Cardiac septum (tissue), 1 donor: Measurements from ENCODE around the gene COL8A2. TPM values are rescaled to one million over a fixed set of nuclear protein-coding genes. Genes with fewer than 3 reads are reported as not detected.
A peak's percentile ranks its signal among the peaks of the same experiment; 100 is the strongest.

Experiments
- DNase-seq: peaks from one replicate; pipeline ENCODE4 v3.0.0-alpha.2; 2020; ENCODE audit warnings: low spot score
- intact Hi-C: fragments of 100-400 bp; cut with DNase I; formaldehyde crosslinking; loops from one replicate; pipeline ENCODE4 v1.14.0; 2022
- long read RNA-seq: library from polyadenylated mRNA; unstranded; transcript quantifications from one replicate; pipeline ENCODE4 v2.0.0, GENCODE V29; 2021
- total RNA-seq: library from RNA; stranded (reverse); fragmentation: NEBNext Ultra II Directional; extraction: Animal tissue kit (Norgen Biotek cat#: 25700); gene quantifications from one replicate; pipeline ENCODE4 v1.2.1, GENCODE V29; 2021
- donor health status: DM: no; HTN: no; CAD: no.

Gene COL8A2
- 1.7 TPM for total RNA-seq
- long read RNA-seq, full-length matches to known transcripts: 1 of 4 reads
- long read RNA-seq, partial matches to known transcripts: 3 of 4 reads
- long read RNA-seq, other reads (novel, unspliced or antisense): 0 of 4 reads

DNA sequence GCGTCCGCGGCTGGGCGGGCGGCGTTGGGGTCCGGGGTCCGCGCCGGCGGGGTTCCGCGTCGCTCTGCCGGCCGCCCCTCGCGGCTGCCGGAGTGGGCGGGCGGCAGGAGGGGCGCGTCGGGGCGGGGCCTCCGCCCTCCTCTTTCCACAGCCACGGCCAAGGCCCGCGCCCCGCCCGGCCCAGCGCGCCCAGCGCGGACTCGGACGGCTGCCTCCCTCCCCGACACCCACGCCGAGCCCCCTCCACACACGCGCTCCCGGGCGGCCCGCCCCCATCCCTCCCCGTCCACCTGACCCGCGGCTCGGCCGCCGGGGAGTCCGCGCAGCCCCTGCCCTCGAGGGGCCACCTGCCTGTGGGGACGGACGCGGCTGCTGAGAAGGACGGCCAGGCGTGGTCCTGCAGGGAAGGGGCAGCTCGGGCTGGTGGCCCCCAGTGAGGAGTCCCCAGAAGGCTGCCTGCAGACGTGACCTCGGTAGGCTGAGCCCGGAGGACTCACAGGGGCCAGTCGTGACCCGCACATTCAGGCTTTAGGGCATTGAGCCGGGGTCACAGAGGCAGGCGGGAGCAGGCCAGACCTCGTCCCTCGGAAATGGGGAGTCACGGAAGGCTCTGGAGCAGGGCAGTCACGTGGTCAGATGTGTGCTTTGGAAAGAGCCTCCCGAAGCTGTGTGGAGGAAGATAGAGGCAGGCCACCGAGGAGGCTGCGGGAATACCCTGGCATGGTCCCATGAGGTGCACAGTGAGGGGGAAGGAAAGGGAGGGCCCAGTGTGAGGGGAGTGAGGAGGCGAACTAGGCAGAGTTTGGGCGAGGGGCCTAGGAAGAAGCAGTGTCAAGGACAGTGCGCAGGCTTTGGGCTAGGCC, at the start of gene COL8A2:
COL8A2 (minus strand) TSS at position 94 of the 863 bp plus-strand sequence. CDS start 24,980 bp downstream, outside the sequence.
- no peak for DNase-seq
- intact Hi-C loops: no loop called here

DNA sequence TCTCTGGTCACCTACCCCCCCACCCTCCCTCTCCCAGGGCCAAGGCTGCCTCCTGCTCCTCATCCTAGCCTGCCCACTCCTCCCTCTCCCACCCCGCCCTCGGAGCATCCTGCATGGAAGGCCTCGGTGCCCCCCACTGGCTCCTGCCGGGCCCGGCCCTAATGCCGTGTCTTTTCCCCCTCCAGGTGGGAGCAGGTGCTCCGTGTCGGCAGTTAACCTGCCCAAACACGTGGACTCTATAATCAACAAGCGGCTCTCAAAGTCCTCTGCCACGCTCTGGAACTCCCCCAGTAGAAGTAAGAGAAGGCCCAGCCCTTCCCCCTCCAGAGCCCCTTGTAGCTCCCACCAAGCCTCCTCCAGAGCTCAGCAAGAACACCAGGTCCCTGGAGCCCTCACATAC, 49.7 kb upstream of the COL8A2 start:
- DNase-seq: no peak

DNA sequence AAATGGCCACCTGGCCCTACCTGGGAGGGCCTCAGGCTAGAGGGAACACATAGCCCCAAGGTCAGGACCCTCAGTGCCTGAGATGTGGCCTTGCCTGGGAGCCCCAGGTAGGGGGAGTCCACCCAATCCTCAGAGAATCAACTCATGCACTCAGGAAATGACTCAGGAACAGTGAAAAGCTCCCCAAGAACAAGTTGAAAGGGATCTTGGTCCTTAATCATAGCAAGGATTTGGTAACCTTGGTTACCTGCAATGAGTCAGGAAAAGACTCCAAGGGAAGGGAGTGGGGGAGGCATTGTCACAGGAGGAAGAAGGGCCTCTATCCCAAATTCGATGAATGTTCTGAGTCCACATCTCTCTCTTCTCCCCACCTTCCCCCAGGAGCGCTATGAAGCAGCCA, 48.0 kb upstream of the COL8A2 start:
- no peak for DNase-seq
- intact Hi-C loops: no loop called here

More for the DNA sequence above, 49.7 kb upstream of the COL8A2 start:
- intact Hi-C loops: loop anchor here (2.0 kb wide), 1 partner anchor 18 kb away; the partner anchor contains the start of gene MAP7D1

DNA sequence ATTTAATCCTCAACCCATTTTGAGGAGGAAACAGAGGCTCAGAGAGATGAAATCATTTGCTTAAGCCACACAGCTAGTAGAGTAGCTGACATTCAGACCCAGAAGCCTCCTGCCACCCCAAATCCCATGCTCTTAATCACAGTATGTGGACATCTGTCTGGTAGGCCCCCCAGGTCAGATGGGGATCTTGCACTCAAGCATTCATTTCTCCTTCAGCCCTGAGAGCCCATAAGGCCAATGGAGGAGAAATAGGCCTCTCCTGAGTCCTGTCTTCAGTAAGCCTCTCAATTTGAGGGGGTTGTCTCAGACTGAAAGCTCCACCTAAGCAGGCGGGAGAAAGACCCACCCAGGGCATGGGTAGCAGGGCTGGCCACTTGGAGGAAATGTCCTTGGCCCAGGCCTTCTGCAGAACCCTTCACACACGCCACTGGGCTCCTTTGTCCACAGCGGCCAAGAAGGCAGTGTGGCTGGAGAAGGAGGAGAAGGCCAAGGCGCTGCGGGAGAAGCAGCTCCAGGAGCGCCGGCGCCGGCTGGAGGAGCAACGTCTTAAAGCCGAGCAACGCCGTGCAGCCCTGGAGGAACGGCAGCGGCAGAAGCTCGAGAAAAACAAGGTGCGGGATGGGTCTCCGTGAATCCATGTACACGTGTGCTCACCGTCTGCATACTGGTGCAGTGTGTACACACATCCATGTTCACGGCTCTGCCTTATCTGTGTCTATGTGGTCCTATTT, 47.2 kb upstream of the COL8A2 start:
- intact Hi-C loops: no loop called here
- DNase-seq: no peak

DNA sequence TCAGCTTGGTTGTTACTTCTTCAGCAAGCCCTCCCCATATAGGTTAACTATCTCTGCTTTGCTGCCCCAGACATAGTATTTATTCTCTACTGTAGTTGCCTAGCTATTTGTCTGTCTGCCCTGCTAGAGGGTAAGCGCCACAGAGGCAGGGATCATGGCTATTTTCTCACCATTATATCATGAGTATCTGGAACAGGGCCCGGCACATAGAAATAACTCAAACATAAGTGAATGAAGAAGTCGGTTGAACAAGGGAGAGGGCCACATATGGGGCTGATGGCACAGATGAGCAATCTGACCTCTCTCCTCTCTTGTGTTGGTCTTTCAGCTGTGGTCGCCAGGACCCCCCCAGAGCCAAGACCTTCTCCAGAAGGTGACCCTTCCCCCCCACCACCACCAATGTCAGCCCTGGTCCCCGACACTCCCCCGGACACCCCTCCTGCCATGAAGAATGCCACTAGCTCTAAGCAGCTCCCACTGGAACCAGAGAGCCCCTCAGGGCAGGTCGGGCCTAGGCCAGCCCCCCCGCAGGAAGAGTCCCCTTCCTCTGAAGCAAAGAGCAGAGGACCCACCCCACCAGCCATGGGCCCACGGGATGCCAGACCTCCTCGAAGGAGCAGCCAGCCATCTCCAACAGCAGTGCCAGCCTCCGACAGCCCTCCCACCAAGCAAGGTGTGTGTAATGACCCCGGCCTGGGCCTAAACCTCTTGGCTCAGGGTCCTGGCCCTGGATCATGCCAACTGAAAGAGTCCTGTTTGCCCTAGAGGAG, 45.8 kb upstream of the COL8A2 start:
- no peak for DNase-seq
- intact Hi-C loops: no loop called here

DNA sequence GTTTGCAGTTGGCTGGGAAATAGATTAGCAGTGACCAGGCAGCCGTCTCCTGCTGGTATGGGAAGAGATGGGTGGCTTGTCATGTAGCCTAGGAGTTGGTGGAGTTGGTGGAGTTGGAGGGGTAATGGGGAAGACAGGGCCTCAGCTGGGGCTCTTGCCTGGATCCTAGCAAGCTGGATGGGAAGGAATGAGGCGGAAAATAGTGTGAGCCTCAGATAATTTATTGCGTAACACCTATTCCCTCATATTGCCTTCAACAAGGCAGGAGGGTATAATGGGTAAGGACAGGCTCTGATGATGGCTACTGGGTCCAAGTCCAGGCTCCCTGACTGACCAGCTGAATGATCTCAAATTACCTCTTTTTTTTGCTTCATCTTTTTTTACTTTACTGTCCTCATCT, 43.5 kb upstream of the COL8A2 start:
- no peak for DNase-seq
- intact Hi-C loops: no loop called here

DNA sequence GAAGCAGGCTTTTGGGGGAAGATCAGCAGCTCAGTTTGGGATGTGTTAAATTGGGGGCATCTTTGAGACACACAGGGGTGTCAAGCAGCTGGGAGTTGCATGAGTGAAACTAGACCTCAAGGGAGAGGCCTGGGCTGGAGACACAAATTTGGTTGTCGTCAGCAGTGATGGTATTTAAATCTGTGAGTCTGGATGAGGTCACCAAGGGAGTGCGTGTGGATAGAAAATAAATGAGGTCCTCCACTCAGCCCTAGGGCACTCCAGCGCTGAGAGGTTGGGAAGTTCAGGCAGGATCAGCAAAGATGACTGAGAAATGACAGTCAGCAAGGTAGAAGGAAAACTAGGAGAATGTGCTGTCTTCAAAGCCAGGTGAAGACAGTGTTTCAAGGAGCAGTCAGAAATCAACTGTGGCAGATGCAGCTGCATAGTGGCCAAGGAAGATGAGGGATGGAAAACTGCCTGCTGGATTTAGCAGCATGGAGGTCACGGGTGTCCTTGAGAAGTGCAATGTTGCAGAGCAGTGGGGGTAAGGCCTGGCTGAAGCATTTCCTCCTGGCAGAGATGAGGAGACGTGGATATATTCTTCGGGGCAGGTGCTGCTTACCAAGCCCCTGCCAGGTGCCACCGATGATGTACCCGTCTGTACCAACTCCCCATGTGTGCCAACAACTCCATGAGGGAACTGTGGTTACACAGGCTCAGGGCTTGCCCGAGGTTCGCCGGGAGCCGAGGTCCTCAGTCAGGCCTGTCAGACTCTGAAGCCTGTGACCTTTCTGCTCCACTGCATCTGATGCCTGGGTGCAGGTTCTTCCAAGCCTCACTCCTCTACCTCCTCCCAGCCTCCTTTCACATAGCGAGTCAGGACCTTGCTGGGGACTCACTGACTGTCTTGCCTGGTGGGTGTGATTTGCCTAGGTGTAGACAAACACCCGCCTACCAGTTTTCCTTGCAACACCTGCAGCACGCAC, 42.2 kb upstream of the COL8A2 start:
- intact Hi-C loops: no loop called here
- no peak for DNase-seq

DNA sequence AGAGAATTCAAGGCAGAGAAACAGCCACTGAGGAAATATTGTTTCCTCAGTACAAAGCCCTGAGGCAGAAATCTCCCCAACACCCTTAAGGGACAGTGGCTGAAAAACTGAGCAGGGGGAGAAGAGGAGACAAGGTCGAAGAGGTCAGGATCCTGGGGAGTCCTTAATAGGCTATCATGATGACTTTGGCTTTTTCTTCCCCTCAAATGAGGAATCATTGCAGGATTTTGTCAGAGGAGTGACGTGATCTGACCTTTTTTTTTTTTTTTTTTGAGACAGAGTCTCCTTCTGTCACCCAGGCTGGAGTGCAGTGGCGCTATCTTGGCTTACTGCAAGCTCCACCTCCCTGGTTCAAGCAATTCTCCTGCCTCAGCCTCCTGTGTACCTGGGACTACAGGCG, 41.1 kb upstream of the COL8A2 start:
- DNase-seq: no peak
- intact Hi-C loops: no loop called here

DNA sequence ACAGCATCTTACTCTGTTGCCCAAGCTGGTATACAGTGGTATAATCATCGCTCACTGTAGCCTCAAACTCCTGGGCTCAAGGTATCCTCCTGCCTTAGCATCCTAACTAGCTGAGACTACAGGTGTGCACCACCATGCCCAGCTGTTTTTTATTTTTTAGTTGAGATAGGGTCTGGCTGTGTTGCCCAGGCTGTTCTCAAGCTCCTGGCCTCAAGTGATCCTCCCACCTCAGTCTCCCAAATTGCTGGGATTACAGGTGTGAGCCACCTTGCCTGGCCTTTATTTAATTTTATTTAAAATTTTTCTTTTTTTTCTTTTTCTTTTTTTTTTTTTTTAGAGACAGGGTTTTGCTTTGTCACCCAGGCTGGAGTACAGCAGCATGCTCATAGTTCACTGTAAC, 40.1 kb upstream of the COL8A2 start:
- DNase-seq: no peak
- intact Hi-C loops: no loop called here

DNA sequence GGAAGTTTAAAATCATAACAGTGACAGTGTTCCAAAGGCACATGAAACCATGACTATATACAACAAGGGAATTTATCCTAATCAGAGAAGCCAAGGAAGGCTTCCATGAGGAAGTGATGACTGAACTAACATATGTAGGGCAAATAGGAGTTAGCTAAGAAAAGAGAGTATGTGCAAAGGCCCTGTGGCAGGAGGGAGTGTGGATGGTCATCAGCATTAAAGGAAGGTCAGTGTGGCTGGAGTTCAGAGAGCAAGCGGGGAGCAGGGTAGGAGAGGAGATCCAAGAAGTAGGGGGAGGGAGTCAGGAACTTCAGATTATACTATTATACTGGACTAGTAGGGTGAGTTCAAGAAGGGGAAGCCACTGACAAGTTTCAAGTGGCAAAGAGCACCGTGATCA, 39.3 kb upstream of the COL8A2 start:
- intact Hi-C loops: no loop called here
- no peak for DNase-seq

DNA sequence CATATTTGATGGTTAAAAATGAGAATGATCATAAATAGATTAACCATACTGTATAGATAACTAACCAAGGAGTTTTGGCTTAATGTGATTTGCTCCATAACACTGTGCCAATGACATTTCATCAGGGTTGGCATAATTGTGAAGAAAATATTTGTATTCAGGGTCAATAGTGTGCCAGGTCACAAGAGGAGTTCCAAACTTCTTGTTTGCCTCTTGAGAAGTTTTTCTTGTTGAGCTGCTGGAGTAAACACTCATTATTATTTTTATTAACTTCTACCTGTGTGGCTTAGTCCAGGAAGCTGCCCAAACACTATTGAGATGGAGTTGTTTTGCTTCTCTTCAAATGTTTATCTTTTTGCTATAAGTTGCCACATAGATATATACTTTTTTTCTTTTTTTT, 38.4 kb upstream of the COL8A2 start:
- intact Hi-C loops: no loop called here
- DNase-seq: no peak

DNA sequence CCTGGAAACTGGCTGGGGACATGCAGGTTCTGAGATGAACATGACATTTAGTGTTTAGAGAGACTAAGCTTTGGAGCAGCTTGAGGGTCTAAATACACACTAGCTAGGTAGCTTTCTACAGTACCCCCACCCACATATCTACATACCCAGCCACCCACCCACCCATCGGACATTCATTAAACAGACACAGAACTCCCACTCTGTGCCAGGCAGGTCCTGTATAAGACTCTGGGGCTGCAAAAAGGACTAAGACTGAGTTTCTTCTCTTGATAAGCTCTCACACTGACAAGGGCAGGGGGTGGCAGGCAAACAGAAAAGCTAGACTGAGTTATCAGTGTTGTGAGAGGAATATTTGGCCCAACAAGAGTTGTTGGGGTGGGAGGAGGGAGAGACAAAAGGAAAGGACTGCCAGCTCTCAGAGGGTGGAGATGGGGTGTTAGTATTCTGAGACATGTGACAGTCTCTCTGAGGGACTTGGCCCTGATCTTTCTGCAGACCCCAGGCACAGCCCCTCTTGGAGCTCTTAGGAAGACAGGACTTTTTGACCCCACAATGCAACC, 37.7 kb upstream of the COL8A2 start:
- DNase-seq: no peak
- intact Hi-C loops: no loop called here

DNA sequence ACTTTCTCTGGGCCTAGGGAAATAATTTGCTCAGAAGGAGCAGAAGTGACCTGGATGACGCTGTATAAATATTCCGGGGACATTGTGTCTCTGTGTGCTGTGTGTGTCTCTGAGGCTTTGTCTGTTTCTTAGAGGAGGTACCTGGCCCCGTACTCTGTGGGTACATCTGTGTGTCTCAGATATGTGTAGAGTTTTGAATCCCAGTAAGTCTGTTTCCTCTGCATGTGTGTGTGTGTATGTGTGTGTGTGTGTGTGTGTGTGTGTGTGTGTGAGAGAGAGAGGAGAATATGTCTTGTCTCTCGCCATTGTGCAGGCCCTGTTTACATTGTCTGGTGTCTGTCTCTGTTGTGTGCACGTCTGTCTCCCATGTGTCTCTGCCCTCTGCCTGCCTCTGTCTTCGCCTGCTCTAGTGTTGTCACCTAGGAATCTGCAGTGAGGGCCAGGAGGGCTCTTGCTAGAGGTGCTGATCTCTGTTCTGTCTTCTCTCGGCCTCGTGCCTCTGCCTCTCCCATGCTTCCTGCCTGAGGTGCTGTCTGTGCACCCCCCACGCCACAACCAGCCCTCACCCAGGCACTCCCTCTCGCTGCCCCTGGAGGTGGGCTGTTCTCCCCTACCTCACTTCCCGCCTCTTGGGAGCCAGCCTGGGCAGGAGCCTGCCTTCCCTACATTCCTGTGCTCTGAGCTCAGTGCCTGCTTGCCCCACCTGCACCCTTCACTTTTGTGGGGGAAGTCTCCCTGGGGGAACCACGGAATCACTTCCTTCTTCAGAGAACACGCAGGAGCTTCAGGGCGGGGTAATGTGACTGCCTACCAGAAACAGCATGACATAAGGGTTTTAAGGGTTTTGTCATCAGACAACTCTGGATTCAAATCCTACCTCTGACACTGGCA, 36.9 kb upstream of the COL8A2 start:
- intact Hi-C loops: no loop called here
- no peak for DNase-seq

DNA sequence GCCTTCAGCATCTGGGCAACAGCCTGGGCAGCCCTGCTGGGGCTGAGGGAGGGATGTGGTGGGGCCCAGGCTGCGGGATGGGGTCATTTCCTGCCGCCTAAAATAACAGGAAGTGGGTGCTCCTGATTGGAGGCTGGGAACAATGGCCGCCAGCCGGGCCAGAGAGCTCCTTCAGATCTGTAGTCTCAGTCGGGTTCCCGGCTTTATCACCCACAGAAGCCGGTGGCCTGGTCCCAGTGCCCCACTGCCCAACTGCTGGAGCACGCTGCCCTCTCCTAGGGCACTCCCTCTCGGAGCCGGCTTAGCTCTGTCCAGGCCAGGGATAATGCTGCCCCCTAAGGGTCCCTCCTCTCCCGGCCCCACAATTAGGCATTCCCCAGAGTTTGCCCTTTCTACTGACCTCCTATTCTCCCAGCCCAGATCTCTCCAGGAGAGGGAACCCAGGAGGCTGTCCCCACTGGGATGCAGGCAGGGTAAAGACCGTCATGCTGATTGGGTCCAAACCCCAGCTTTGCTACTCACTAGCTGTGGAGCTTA, 36.0 kb upstream of the COL8A2 start:
- intact Hi-C loops: no loop called here
- DNase-seq: peak; percentile 84

DNA sequence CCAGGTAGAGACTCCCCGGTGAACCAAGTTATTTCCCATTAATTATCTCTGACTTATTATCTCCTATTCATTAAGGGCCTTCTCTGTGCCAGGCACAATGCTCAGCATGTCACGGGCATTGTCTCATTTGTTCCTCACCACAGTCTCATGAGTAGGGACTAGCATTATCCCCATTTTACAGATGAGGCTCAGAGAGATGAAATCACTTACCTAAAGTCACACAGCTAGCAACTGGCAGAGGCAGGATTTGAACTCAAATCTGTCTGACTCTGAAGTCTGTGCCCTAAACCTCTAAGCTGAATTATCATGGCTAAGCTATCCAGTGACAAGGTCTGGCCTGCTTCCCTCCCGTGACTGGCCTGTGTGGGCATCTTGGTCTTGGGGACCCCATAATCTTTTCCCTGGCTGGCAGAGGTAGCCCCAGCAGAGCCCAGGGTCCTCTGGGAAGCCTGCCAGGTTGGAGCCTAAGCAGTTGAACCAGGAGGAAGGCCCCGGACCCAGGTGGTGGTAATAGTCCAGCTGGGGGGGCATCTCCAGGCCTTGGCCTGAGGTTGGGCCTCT, 35.4 kb upstream of the COL8A2 start:
- DNase-seq: no peak
- intact Hi-C loops: no loop called here

DNA sequence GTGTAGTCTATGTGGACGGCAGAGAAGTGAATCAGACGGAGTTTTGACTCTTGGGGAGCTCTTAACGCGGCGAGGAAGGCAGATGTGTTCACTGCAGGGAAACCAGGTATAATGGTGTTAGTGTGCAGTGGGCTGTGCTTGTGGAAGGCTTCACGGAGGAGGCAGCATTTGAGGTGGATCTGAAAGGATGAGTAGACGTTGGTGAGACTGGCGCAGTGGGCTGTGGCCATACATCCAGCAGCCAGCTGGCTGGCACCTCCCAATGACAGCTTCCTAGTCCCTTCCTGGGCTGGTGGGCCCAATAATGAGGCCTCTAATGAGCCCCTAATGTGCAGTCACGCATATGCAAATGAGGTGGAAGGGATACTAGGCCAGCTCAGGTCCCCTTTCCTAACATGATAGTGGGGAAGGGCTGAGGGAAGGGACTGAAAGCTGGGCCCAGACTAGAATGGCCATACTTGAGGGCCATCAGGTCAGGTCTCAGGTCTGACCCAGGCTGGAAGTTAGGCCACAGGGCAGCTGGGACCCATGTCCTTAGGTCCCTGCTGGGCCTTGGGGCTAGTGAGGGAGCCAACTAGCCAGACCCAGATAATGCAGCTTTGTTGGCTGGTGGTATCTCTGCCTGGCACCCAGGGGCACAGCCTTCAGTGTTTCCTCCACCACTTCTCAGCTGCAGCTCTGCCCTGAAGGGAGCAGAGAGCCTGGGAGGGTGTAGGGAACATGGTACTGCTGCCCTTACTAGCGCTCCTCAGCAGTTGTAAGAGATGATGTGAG, 34.8 kb upstream of the COL8A2 start:
- DNase-seq: no peak

More for the DNA sequence above, 34.8 kb upstream of the COL8A2 start:
- intact Hi-C loops: no loop called here
